ENCODE measurements around the gene CDK14.

DNA sequence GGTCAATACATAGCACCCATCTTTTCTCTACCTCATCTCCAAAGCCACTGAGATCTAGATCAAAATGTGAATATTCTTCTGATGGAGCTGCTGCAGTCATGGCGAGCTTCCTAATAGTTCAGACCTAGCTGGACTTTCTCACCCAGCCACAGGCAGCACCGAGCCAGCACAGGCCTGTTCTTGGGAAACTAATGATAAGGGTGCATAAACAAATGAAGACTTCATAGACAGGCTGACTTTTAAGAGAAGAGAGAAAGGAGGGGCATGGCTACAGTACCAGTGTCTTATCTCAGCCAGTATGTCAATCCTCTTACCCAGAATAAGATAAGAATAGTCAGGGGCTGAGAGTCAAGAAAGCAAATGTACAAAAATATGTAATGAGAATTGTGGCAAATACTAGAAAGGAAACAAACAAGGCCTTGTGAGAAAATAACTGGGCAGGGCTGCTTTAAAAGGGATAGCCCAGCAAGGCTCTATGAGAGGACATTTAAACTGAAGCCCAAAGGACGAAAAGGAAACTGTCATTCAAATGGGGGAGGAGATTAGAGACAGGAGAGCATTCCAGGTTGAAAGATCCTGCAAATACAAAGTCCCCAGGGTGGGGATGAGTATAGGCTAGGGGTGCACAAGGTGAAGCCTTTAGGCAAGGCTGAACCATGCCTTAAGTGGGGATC lies 21.8 kb upstream of the CDK14 start:
- TF ChIP-seq, protein P1, sequence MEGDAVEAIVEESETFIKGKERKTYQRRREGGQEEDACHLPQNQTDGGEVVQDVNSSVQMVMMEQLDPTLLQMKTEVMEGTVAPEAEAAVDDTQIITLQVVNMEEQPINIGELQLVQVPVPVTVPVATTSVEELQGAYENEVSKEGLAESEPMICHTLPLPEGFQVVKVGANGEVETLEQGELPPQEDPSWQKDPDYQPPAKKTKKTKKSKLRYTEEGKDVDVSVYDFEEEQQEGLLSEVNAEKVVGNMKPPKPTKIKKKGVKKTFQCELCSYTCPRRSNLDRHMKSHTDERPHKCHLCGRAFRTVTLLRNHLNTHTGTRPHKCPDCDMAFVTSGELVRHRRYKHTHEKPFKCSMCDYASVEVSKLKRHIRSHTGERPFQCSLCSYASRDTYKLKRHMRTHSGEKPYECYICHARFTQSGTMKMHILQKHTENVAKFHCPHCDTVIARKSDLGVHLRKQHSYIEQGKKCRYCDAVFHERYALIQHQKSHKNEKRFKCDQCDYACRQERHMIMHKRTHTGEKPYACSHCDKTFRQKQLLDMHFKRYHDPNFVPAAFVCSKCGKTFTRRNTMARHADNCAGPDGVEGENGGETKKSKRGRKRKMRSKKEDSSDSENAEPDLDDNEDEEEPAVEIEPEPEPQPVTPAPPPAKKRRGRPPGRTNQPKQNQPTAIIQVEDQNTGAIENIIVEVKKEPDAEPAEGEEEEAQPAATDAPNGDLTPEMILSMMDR (IDR thresholded peaks at IDR 0.05) = no peak
- no peak for TF ChIP-seq EP300 (IDR thresholded peaks at IDR 0.05)
- TF ChIP-seq POLR2A (IDR thresholded peaks at IDR 0.05) = no peak

Data from ovary (tissue), 3 donors.